ENCODE measurements around the gene PRPF6.

Gene PRPF6

DNA sequence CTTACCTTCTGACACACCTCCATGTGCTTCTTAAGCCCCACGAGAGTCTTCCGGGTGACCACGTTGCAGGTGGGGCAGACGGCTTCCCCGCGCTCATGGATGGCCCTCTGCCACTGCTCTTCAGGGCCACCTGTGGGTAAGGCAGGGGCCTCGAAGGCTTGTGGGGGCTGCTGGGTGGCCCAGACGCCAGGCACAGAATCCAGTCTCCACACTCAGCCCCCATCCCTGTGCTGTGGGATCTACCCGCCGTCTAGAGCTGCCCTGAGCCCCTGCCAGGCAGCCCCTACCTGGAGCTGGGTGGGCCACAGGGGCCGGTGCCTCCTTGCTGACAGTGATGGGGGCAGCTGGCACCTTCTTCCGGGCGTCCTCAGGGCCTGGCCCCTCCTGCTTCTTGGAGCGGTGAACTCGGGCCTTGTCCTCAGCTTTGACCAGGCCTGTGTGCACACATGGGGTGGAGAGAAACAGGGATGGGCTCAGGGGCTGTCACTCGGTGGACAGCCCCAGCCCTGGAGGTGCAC lies 17.1 kb upstream of the PRPF6 start:
- Histone ChIP-seq H3K4me1 (ENCODE audit: insufficient read depth, low read length, poor library complexity, severe bottlenecking) (peaks cover 12% of the 10 kb centered on the region), H3K79me2 (ENCODE audit: insufficient read depth, low read length) (peaks cover 6% of the 10 kb centered on the region; the same call in 1 of the 2 replicates), H3K4me3 (ENCODE audit: low read length, poor library complexity, severe bottlenecking) (no peak overlapping the region), H4K20me1 (ENCODE audit: insufficient read depth, low read length, poor library complexity, severe bottlenecking) (no peaks in the 10 kb centered on the region), H3K9me2 (replicated peaks; ENCODE audit: low read depth, low read length) (no peaks in the 10 kb centered on the region), H3K9me3 (ENCODE audit: insufficient read depth, low read depth, low read length) (no peaks in the 10 kb centered on the region), H3K27me3 (ENCODE audit: insufficient read depth, low read length, poor library complexity, severe bottlenecking) (no peaks in the 10 kb centered on the region), H2AFZ (ENCODE audit: low read length) (no peak overlapping the region), H3F3A (ENCODE audit: low read depth) (no peaks in the 10 kb centered on the region), H3K36me3 (ENCODE audit: insufficient read depth, low read length) (no peaks in the 10 kb centered on the region), H3K4me2 (ENCODE audit: low read depth, low read length, poor library complexity, severe bottlenecking) (no peak overlapping the region), H3K9ac (ENCODE audit: low read depth, low read length, poor library complexity, severe bottlenecking) (no peak overlapping the region)
- TF ChIP-seq CTCF (conservative IDR thresholded peaks at IDR 0.05; ENCODE audit: low read length) (no peak), EZH2phosphoT487 (IDR thresholded peaks at IDR 0.05; ENCODE audit: borderline replicate concordance) (no peak)

- Histone ChIP-seq H3K9me2 (replicated peaks; ENCODE audit: low read depth, low read length) (no peaks in the 10 kb centered on the region), H3K36me3 (ENCODE audit: insufficient read depth, low read length) (no peaks in the 10 kb centered on the region)
- TF ChIP-seq EZH2phosphoT487 (IDR thresholded peaks at IDR 0.05; ENCODE audit: borderline replicate concordance) (no peak), CTCF (conservative IDR thresholded peaks at IDR 0.05; ENCODE audit: low read length) (no peak)
Measured at GRCh38 chr20:63964412-63964811, 16.5 kb upstream of the PRPF6 start.

GRCh38 chr20:63966172-63966943 lies 14.6 kb upstream of the PRPF6 start:
- no peak overlapping the region for H3K9ac ChIP-seq (ENCODE audit: low read depth, low read length, poor library complexity, severe bottlenecking)
- no peak overlapping the region for H3K4me2 ChIP-seq (ENCODE audit: low read depth, low read length, poor library complexity, severe bottlenecking)
- no peak overlapping the region for H3K4me3 ChIP-seq (ENCODE audit: low read length, poor library complexity, severe bottlenecking)
- H3K36me3 ChIP-seq (ENCODE audit: insufficient read depth, low read length) = no peaks in the 10 kb centered on the region
- no peaks in the 10 kb centered on the region for H3K9me3 ChIP-seq (ENCODE audit: insufficient read depth, low read depth, low read length)
- H4K20me1 ChIP-seq (ENCODE audit: insufficient read depth, low read length, poor library complexity, severe bottlenecking) = no peaks in the 10 kb centered on the region
- no peaks in the 10 kb centered on the region for H3K27me3 ChIP-seq (ENCODE audit: insufficient read depth, low read length, poor library complexity, severe bottlenecking)
- no peaks in the 10 kb centered on the region for H3F3A ChIP-seq (ENCODE audit: low read depth)
- peaks cover 11% of the 10 kb centered on the region; the same call in 1 of the 2 replicates for H3K79me2 ChIP-seq (ENCODE audit: insufficient read depth, low read length)
- H3K4me1 ChIP-seq (ENCODE audit: insufficient read depth, low read length, poor library complexity, severe bottlenecking) = peaks cover 20% of the 10 kb centered on the region
- H2AFZ ChIP-seq (ENCODE audit: low read length) = no peak overlapping the region
- TF ChIP-seq CTCF (conservative IDR thresholded peaks at IDR 0.05; ENCODE audit: low read length) = no peak
- TF ChIP-seq EZH2phosphoT487 (IDR thresholded peaks at IDR 0.05; ENCODE audit: borderline replicate concordance) = no peak
- no peaks in the 10 kb centered on the region for H3K9me2 ChIP-seq (replicated peaks; ENCODE audit: low read depth, low read length)

More at GRCh38 chr20:63964412-63964811, 16.5 kb upstream of the PRPF6 start:
- H3K27me3 ChIP-seq (ENCODE audit: insufficient read depth, low read length, poor library complexity, severe bottlenecking) = no peaks in the 10 kb centered on the region
- no peak overlapping the region for H3K4me2 ChIP-seq (ENCODE audit: low read depth, low read length, poor library complexity, severe bottlenecking)
- H3K4me1 ChIP-seq (ENCODE audit: insufficient read depth, low read length, poor library complexity, severe bottlenecking) = peaks cover 15% of the 10 kb centered on the region
- H3K9me3 ChIP-seq (ENCODE audit: insufficient read depth, low read depth, low read length) = no peaks in the 10 kb centered on the region
- no peaks in the 10 kb centered on the region for H4K20me1 ChIP-seq (ENCODE audit: insufficient read depth, low read length, poor library complexity, severe bottlenecking)
- H2AFZ ChIP-seq (ENCODE audit: low read length) = no peak overlapping the region
- H3K79me2 ChIP-seq (ENCODE audit: insufficient read depth, low read length) = peaks cover 11% of the 10 kb centered on the region; the same call in 1 of the 2 replicates
- H3K4me3 ChIP-seq (ENCODE audit: low read length, poor library complexity, severe bottlenecking) = no peak overlapping the region
- no peaks in the 10 kb centered on the region for H3F3A ChIP-seq (ENCODE audit: low read depth)
- H3K9ac ChIP-seq (ENCODE audit: low read depth, low read length, poor library complexity, severe bottlenecking) = no peak overlapping the region

Data from Loucy (cell line).